MM.1S (cell line): ENCODE results near the gene THAP9.
"Not testable (repeated sequence)": the region's sequence is repeated elsewhere in the genome, so short reads cannot be mapped to it uniquely, and the experiment has no call there.

Source experiments
- EZH2 ChIP-seq: fragments of 300-600 bp; sonication (generic); optimal IDR thresholded peaks from 2 replicates; pipeline ENCODE3; 2017; ENCODE audit warnings: low read depth, mild to moderate bottlenecking, antibody characterized with exemption, low read length, mixed read lengths
- TF ChIP-seq, protein P1 (sequence below): fragments of 300-600 bp; sonication (generic); IDR thresholded peaks from 2 replicates; pipeline ENCODE4 v1.5.1; 2016; ENCODE audit warnings: antibody characterized with exemption, low read length, mixed read lengths

DNA sequence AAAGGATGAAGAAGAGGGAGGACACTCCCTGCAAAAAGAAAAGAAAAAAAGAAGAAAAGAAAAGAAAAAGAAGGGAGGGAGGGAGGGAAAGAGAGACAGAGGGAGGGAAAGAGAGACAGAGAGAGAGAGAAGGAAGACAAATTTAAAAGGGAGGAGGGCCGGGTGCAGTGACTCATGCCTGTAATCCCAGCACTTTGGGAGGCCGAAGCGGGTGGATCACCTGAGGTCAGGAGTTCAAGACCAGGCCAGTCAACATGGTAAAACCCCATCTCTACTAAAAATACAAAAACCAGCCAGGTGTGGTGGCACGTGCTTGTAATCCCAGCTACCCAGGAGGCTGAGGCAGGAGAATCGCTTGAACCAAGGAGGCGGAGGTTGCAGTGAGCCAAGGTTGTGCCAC is 34.5 kb upstream of the THAP9 start:
- TF ChIP-seq, protein P1, sequence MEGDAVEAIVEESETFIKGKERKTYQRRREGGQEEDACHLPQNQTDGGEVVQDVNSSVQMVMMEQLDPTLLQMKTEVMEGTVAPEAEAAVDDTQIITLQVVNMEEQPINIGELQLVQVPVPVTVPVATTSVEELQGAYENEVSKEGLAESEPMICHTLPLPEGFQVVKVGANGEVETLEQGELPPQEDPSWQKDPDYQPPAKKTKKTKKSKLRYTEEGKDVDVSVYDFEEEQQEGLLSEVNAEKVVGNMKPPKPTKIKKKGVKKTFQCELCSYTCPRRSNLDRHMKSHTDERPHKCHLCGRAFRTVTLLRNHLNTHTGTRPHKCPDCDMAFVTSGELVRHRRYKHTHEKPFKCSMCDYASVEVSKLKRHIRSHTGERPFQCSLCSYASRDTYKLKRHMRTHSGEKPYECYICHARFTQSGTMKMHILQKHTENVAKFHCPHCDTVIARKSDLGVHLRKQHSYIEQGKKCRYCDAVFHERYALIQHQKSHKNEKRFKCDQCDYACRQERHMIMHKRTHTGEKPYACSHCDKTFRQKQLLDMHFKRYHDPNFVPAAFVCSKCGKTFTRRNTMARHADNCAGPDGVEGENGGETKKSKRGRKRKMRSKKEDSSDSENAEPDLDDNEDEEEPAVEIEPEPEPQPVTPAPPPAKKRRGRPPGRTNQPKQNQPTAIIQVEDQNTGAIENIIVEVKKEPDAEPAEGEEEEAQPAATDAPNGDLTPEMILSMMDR, result not testable (repeated sequence)
- not testable (repeated sequence) for TF ChIP-seq EZH2
